Right hindlimb (tissue), 1 donor: ENCODE measurements around the gene SLC39A10.
A peak's percentile ranks its signal among the peaks of the same experiment; 100 is the strongest.
"Not testable (repeated sequence)": the region's sequence is repeated elsewhere in the genome, so short reads cannot be mapped to it uniquely, and the experiment has no call there.

Experiments
- DNase-seq: peaks from one replicate; pipeline ENCODE4 v3.0.0-alpha.2; 2018

The SLC39A10 gene, protein sequence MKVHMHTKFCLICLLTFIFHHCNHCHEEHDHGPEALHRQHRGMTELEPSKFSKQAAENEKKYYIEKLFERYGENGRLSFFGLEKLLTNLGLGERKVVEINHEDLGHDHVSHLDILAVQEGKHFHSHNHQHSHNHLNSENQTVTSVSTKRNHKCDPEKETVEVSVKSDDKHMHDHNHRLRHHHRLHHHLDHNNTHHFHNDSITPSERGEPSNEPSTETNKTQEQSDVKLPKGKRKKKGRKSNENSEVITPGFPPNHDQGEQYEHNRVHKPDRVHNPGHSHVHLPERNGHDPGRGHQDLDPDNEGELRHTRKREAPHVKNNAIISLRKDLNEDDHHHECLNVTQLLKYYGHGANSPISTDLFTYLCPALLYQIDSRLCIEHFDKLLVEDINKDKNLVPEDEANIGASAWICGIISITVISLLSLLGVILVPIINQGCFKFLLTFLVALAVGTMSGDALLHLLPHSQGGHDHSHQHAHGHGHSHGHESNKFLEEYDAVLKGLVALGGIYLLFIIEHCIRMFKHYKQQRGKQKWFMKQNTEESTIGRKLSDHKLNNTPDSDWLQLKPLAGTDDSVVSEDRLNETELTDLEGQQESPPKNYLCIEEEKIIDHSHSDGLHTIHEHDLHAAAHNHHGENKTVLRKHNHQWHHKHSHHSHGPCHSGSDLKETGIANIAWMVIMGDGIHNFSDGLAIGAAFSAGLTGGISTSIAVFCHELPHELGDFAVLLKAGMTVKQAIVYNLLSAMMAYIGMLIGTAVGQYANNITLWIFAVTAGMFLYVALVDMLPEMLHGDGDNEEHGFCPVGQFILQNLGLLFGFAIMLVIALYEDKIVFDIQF

GRCh38 chr2:195656859-195657633, at the start of gene SLC39A10:
Gene SLC39A10 (plus strand): TSS chr2:195657226. CDS start chr2:195680043, 22,817 bp downstream.
- peak; percentile 99 for DNase-seq

GRCh38 chr2:195608768-195609454, 48.1 kb upstream of the SLC39A10 start:
- DNase-seq = no peak

- no peak for DNase-seq
These were observed 46.3 kb upstream of the SLC39A10 start for GRCh38 chr2:195610717-195611116.

DNA sequence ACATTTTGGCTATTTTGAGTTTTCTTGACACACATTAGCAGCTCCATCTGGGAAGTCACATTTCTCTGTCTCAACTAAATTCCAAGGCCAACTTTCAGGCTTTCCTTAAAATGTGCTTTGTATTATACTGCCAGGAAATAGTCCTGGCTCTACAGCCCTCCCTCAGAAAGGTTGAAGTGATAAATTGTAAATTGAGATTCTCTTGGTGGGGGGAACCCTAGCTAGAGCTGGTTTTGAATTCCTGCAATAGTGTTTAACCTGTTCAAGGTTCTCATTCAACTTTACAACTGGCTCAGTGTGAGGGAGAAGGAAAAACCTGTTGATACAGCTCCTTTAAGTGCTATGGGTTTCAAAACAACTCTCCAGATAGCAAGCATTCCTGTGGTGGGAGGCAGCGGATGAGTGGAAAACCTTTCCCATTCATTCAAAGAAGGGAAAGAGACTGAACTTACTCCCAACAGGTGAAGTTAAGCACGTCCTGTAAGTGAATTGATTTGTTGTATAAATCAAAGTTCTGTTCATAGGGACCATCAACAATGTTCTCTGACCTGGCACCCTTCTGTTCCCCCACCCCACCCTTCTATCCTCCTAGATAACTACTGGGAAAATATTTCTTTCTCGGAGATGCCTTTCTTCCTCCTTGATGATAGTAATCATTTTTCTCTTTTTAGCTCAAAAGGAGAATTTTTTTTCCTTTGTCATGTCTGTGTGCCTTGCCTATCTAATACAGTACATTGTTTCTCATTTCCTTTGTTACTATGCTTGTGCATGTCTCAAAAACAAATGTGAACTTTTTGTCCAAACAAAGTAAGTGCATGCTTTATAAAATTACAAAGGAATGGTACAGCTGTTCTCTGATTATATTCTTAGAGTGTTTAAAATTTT, 44.2 kb upstream of the SLC39A10 start:
- peak; percentile 35 for DNase-seq

DNA sequence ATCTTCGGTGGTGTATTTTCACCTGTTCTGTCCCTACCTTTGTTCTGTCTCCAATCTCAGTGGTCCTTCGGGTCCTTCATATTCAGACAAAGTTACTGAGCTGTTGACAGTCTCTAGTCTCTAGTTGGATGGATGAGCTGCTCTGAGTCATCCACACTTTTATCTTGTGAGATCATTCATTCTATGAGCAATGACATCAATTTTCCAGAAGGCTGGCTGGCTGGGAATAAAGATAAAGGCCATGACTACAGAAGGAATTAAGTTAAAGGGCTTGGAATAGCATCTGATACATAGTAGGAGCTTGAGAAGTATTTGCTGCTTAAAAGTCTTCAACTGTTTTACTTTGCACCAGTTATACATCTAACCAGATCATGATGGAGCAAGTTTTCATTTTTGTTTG, 43.1 kb upstream of the SLC39A10 start:
- DNase-seq = peak; percentile 43

DNA sequence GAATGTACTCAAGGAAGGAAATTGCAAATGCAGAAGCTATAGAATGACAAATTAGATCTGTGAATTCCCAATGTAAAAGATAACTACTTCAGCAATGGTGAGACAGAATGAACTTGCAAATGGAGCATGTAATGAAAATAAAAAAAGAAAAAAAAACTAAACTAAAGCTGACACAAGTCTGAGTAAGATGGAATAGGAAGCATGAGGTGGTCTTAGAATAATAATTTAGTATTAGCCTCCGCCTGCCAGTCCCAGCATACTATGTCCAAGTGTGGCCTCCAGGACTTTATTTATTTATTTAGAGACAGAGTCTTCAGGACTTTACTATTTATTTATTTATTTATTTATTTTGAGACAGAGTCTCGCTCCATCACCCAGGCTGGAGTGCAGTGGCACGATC, 37.4 kb upstream of the SLC39A10 start:
- DNase-seq = no peak

DNA sequence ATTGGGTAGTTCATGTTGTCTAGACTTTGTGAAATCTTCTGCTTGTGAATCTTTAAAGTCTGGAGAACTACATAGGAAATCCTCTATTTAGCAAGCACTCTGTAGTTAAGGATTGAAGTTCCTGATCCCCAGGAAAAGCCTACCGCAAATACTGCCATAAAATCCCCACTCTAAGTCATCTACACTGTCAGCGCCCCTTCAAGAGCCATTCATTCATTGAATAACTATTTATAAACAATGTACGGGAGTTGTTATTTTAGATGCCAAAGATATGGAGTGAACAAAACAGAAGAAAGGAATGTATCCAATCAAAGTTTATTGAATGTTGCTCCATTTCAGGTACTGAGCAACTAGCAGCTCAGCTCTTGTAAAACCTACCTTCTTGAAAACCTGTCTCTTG, 36.5 kb upstream of the SLC39A10 start:
- no peak for DNase-seq

- DNase-seq = no peak
These were observed 34.1 kb upstream of the SLC39A10 start for GRCh38 chr2:195622966-195623365.

DNA sequence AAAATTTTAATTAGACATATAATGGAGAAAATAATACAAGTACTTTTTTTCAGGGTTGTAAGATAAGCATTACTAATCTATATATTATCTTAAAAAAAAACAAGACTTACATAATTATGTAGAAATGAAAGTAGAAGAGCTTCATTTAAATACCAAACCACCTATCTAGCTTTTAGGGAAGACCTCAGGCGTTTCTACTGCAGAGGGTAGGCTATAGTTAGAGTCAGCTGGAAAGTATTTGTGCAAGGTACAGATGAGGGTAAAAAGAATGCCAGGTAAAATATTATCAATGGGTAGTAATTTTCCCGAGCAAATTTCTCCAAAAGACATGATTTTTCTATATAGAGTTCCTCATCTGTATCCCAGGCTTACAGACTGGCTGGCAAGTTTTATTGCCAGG, 30.5 kb upstream of the SLC39A10 start:
- no peak for DNase-seq

DNA sequence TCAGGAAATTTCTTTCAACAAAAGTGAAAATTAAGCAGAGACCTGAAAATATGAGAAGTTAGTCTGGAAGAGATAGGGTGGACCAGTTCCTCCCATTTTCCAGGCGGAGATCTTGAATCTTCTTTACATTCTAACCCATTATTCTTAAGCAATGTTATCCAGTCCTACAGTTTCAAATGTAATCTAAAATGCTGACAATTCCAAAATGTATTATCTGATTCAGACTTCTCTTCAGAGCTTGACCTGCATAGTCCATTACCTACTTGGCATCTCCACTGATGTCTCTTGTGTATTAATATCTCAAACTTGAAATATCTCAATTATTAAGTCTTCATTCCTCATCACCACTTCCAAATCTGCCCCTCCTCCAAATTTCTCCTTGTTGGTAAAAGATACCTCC, 28.4 kb upstream of the SLC39A10 start:
- DNase-seq = no peak

DNA sequence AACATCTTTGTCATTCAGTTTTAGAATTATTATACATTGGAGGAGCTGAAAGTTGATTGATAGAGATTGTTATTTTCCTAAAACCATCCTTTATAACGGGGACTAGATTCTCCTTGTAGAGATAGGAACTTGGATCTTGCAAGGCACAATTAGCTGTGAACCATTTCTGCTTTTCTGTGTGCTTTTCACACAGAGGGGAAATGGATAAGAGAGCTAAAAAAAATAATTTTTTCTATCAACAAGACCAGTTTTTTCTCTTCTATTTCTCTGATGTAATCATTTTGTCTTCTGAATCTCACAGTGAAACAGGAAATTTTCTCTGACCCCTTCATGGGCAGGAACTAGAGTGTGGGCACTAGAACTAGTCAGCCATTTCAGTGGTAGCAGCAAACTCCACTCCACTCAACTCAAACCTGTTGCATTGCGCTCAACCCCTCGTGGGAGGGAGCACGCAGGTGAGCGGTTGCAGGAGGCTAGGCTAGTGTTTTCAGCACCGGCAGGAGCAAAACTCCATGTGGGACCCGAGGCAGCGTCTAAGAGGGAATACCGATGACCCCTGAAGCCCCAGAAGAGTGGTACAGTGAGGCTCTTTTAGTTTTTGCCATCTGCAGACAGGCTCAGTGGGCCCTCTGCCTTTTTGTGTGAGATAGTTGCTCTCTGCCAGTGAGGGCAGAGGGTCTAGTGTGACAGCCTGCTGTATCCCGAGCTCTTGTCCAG, 24.0 kb upstream of the SLC39A10 start:
- DNase-seq = no peak

GRCh38 chr2:195633573-195633870, 23.5 kb upstream of the SLC39A10 start:
- DNase-seq = no peak

DNA sequence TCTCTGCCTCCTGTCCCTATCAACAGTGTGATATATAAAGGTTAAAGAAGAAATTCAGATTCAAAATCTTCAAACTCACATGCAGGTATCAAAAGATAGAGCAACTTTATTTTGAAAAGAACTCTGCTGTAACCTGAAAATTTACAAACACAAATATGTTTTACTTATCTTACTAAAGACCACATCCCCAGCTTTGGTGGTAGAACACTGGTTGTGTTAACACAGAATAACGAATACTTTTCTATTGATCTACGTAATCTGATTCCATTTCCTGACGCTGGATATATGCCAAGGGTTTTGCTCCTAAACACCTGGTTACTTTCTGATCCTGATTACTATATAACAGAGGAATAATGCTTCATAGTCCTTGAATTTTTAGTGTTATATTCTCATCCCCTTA, 23.1 kb upstream of the SLC39A10 start:
- no peak for DNase-seq

- no peak for DNase-seq
These were observed 20.1 kb upstream of the SLC39A10 start for GRCh38 chr2:195636890-195637289.

DNA sequence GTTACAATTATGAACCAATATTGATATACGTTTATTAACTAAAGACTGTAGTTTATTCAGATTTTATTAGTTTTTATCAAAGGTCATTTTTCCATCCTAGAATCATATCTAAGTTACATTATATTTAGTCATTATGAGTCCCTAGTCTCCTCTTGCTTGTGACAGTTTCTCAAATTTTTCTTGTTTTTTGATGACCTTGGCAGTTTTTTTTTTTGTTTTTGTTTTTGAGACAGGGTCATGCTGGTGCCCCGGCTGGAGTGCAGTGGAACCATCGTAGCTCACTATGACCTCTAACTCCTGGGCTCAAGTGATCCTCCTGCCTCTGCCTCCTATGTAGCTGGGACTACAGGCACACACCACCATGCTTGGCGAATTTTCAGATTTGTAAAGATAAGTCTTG, 18.3 kb upstream of the SLC39A10 start:
- no peak for DNase-seq

GRCh38 chr2:195639238-195639858, 17.7 kb upstream of the SLC39A10 start:
- DNase-seq = no peak

GRCh38 chr2:195639959-195640358, 17.1 kb upstream of the SLC39A10 start:
- DNase-seq = no peak

GRCh38 chr2:195642027-195642678, 14.9 kb upstream of the SLC39A10 start:
- DNase-seq = no peak

DNA sequence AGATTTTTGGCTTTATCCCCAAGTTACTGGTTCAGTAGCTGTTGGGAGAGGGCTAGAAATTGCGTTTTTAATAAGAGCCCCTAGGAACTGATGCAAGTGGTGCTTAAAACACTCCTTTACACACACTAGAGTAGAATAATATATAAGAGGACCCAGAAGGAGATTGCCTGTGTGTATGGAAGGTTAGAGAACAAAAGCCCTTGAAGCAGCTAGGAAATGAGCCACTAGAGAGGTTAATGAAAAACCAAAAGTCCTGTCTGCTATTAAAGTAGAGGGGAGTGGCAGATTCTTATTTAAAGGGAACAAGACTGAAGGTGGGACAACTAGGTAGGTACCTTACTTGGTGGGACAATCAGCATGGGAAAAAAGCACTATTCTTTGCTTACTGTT, 14.4 kb upstream of the SLC39A10 start:
- no peak for DNase-seq

DNA sequence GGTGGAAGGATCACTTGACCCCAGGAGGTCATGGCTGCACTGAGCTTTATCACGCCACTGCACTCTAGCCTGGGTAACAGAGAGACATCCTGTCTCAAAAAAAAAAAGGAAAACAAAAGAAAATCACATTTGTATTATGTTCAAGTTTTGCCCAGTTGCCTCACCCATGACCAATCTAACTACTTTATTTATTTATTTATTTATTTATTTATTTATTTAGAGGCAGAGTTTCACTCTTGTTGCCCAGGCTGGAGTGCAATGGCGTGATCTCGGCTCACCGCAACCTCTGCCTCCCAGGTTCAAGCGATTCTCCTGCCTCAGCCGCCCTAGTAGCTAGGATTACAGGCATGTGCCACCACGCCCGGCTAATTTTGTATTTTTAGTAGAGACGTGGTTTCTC, 12.3 kb upstream of the SLC39A10 start:
- DNase-seq = not testable (repeated sequence)
